ENCODE results near the gene NR5A2.

The NR5A2 gene

GRCh38 chr1:200039849-200040474 lies 12.5 kb downstream of the NR5A2 start:
- TF ChIP-seq GATA1 (IDR thresholded peaks at IDR 0.05; ENCODE audit: low read depth, low read length) (no peak), POLR2A (IDR thresholded peaks at IDR 0.05; ENCODE audit: low read length) (no peak)
- DNase-seq, result no peak

GRCh38 chr1:200040481-200041138 lies 13.1 kb downstream of the NR5A2 start:
- no peak for DNase-seq
- TF ChIP-seq POLR2A (IDR thresholded peaks at IDR 0.05; ENCODE audit: low read length), result no peak
- TF ChIP-seq GATA1 (IDR thresholded peaks at IDR 0.05; ENCODE audit: low read depth, low read length), result no peak

GRCh38 chr1:200041337-200042118 lies 14.0 kb downstream of the NR5A2 start:
- no peak for TF ChIP-seq POLR2A (IDR thresholded peaks at IDR 0.05; ENCODE audit: low read length)
- TF ChIP-seq GATA1 (IDR thresholded peaks at IDR 0.05; ENCODE audit: low read depth, low read length), result no peak
- no peak for DNase-seq

- TF ChIP-seq GATA1 (IDR thresholded peaks at IDR 0.05; ENCODE audit: low read depth, low read length), result no peak
- no peak for TF ChIP-seq POLR2A (IDR thresholded peaks at IDR 0.05; ENCODE audit: low read length)
- no peak for DNase-seq
Observed at GRCh38 chr1:200042119-200042551, 14.6 kb downstream of the NR5A2 start.

GRCh38 chr1:200042552-200043335 lies 15.2 kb downstream of the NR5A2 start:
- DNase-seq, result no peak
- no peak for TF ChIP-seq GATA1 (IDR thresholded peaks at IDR 0.05; ENCODE audit: low read depth, low read length)
- TF ChIP-seq POLR2A (IDR thresholded peaks at IDR 0.05; ENCODE audit: low read length), result no peak

GRCh38 chr1:200043336-200043668 lies 15.8 kb downstream of the NR5A2 start:
- TF ChIP-seq GATA1 (IDR thresholded peaks at IDR 0.05; ENCODE audit: low read depth, low read length) (no peak), POLR2A (IDR thresholded peaks at IDR 0.05; ENCODE audit: low read length) (no peak)
- no peak for DNase-seq

- DNase-seq, result no peak
- TF ChIP-seq POLR2A (IDR thresholded peaks at IDR 0.05; ENCODE audit: low read length), result no peak
Observed at GRCh38 chr1:200046115-200046514, 18.6 kb downstream of the NR5A2 start.

GRCh38 chr1:200048244-200048643 lies 20.7 kb downstream of the NR5A2 start:
- TF ChIP-seq GATA1 (IDR thresholded peaks at IDR 0.05; ENCODE audit: low read depth, low read length) (no peak), POLR2A (IDR thresholded peaks at IDR 0.05; ENCODE audit: low read length) (no peak)
- DNase-seq, result no peak

GRCh38 chr1:200049810-200050209 lies 22.3 kb downstream of the NR5A2 start:
- no peak for DNase-seq
- TF ChIP-seq GATA1 (IDR thresholded peaks at IDR 0.05; ENCODE audit: low read depth, low read length) (no peak), POLR2A (IDR thresholded peaks at IDR 0.05; ENCODE audit: low read length) (no peak)

- no peak for DNase-seq
- TF ChIP-seq POLR2A (IDR thresholded peaks at IDR 0.05; ENCODE audit: low read length) (no peak), GATA1 (IDR thresholded peaks at IDR 0.05; ENCODE audit: low read depth, low read length) (no peak)
Observed at GRCh38 chr1:200051620-200052019, 24.1 kb downstream of the NR5A2 start.

- TF ChIP-seq POLR2A (IDR thresholded peaks at IDR 0.05; ENCODE audit: low read length) (no peak), GATA1 (IDR thresholded peaks at IDR 0.05; ENCODE audit: low read depth, low read length) (no peak)
- DNase-seq, result no peak
Observed at GRCh38 chr1:200053091-200053490, 25.6 kb downstream of the NR5A2 start.

GRCh38 chr1:200053646-200054045 lies 26.1 kb downstream of the NR5A2 start:
- TF ChIP-seq GATA1 (IDR thresholded peaks at IDR 0.05; ENCODE audit: low read depth, low read length), result no peak
- TF ChIP-seq POLR2A (IDR thresholded peaks at IDR 0.05; ENCODE audit: low read length), result no peak
- no peak for DNase-seq

GRCh38 chr1:200058341-200058740 lies 30.8 kb downstream of the NR5A2 start:
- TF ChIP-seq POLR2A (IDR thresholded peaks at IDR 0.05; ENCODE audit: low read length) (no peak), GATA1 (IDR thresholded peaks at IDR 0.05; ENCODE audit: low read depth, low read length) (no peak)
- no peak for DNase-seq

- TF ChIP-seq GATA1 (IDR thresholded peaks at IDR 0.05; ENCODE audit: low read depth, low read length) (no peak), POLR2A (IDR thresholded peaks at IDR 0.05; ENCODE audit: low read length) (no peak)
Observed at GRCh38 chr1:200062143-200062542, 34.6 kb downstream of the NR5A2 start.

More at GRCh38 chr1:200062143-200062542, 34.6 kb downstream of the NR5A2 start:
- no peak for DNase-seq
